ENCODE data around the gene PLA2G2A. TPM values are rescaled to one million over a fixed set of nuclear protein-coding genes. Genes with fewer than 3 reads are reported as not detected.

PLA2G2A gene
- total and polyA plus RNA-seq, 9 of the 15 experiments (the other 6 are each of a cell fraction or from before 2014, with no cell fraction given), result not detected

DNA sequence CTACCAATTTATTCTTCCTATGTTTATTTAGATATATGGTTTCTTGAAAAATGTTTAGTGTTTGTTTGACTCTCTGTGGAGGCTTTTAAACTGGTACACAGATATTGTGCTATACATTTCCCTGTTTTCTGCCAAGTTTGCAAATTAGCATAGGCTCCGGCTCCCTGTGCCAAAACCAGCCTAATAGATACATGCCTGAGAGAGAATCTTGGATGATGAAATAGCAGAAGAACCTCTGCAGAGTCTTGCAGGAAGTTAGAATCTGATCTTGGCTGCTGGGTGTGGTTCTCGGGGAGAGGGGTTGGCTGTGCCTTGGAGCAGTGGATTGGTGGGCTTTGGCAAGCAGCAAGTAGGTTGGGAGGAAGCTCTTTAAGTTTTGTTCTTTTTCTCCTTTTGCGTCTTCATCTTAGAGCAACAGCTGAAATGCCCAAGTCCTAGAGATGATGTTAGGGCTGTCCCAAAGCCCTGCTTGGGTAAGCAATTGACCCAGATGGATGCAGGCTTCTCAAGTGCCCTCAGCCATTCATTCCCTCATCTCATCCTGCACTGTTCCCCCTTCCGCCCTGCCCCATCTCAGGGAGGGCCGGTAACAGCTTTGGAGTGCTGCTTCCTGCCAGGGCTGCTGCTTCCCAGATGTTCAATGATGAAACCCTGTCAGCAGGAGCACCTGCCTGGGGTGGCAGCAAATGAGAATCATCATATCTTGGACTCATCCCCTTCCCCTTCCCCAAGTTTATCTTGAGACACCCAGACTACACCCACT is 9.3 kb downstream of the PLA2G2A start:
- Histone ChIP-seq H3K27ac (ENCODE audit: extremely low read depth, low read depth, low read length) (no peak overlapping the region), H3K36me3 (ENCODE audit: control insufficient read depth, insufficient read depth, low read length) (no peaks in the 10 kb centered on the region), H3K9me1 (ENCODE audit: control insufficient read depth, insufficient read depth, low read length) (no peaks in the 10 kb centered on the region), H3K79me2 (ENCODE audit: control insufficient read depth, insufficient read depth, low read length) (no peaks in the 10 kb centered on the region), H3K27me3 (ENCODE audit: control insufficient read depth in 2 of 2, insufficient read depth in 2 of 2, low read length in 2 of 2) (peaks cover 0 to 19% of the 10 kb centered on the region in 2 experiments; a peak in 3 of 5 replicates), H3K4me1 (replicated peaks in 1 of 2; ENCODE audit: control insufficient read depth in 2 of 2, insufficient read depth in 2 of 2, low read length in 2 of 2) (no peaks in the 10 kb centered on the region), H3K4me3 (no peak overlapping the region), H3K9me3 (replicated peaks; ENCODE audit: control insufficient read depth, insufficient read depth, low read depth, low read length) (no peaks in the 10 kb centered on the region), H2AFZ (ENCODE audit: low read depth, low read length) (no peak overlapping the region), H3K9ac (ENCODE audit: insufficient read depth in 1 of 2, low read depth in 2 of 2, low read length in 2 of 2) (no peak overlapping the region), H3K4me2 (ENCODE audit: insufficient read depth, low read length) (no peak overlapping the region), H4K20me1 (replicated peaks; ENCODE audit: control insufficient read depth, insufficient read depth, low read length) (no peaks in the 10 kb centered on the region)
- WGBS (ENCODE audit: insufficient coverage, low coverage, missing lambda C conversion rate), result 0% methylated on average over 5 of the region's 5 CpGs
- POLR2A ChIA-PET, result interaction anchor here (0.6 to 1.0 kb wide), 3 partner anchors 13 to 250 kb away, joined by 3 to 4 read pairs (median 3); no protein-coding TSS in a partner anchor
- CTCF ChIA-PET (ENCODE audit: low intra/inter-chr PET ratio), result no interaction called here
- BruUV-seq (replicated peaks), result no TSS peak
- in situ Hi-C loops (cut with MboI) (no loop called here), intact Hi-C loops (cut with micrococcal nuclease) (no loop called here)
- DNase-seq (ENCODE audit: extremely low read depth in 1 of 4, low spot score in 3 of 4), result no peak
- peak; percentile 69 for ATAC-seq
- no peak for FAIRE-seq
- TF ChIP-seq DACH1 (IDR thresholded peaks at IDR 0.05; ENCODE audit: partially characterized antibody) (no peak), CEBPB (tag; IDR thresholded peaks at IDR 0.05) (peak; percentile 9; the same call in 1 of the 2 replicates), ZNF589 (CRISPR knock-in tag; IDR thresholded peaks at IDR 0.05; ENCODE audit: low read depth) (0 out of 2 replicates have a peak, but pooled peaks have one; percentile 19), ZBTB11 (CRISPR knock-in tag; IDR thresholded peaks at IDR 0.05) (no peak), ZNF316 (IDR thresholded peaks at IDR 0.05) (peak; percentile 28; the same call in 1 of the 2 replicates), CREM (IDR thresholded peaks at IDR 0.05; ENCODE audit: low read depth) (no peak), TAL1 (IDR thresholded peaks at IDR 0.05) (no peak), MAFG (tag; conservative IDR thresholded peaks at IDR 0.05) (0 out of 2 replicates have a peak, but pooled peaks have one; percentile 39), ATF3 (IDR thresholded peaks at IDR 0.05) (peak; percentile 61; the same call in 1 of the 2 replicates), ATF3 (CRISPR knock-in tag; conservative IDR thresholded peaks at IDR 0.05) (no peak), POLR3A (IDR thresholded peaks at IDR 0.05; ENCODE audit: borderline replicate concordance, extremely low read depth, insufficient read depth, insufficient read length) (no peak), ZC3H11A (IDR thresholded peaks at IDR 0.05; ENCODE audit: low read depth, low read length) (no peak), CTBP1 (IDR thresholded peaks at IDR 0.05; ENCODE audit: borderline replicate concordance) (0 out of 2 replicates have a peak, but pooled peaks have one; percentile 18), KLF13 (tag; IDR thresholded peaks at IDR 0.05; ENCODE audit: borderline replicate concordance, low read depth) (no peak), CAMTA2 (CRISPR knock-in tag; conservative IDR thresholded peaks at IDR 0.05) (no peak), SMARCC2 (IDR thresholded peaks at IDR 0.05; ENCODE audit: low read depth) (no peak)
- TF ChIP-seq, protein P1, sequence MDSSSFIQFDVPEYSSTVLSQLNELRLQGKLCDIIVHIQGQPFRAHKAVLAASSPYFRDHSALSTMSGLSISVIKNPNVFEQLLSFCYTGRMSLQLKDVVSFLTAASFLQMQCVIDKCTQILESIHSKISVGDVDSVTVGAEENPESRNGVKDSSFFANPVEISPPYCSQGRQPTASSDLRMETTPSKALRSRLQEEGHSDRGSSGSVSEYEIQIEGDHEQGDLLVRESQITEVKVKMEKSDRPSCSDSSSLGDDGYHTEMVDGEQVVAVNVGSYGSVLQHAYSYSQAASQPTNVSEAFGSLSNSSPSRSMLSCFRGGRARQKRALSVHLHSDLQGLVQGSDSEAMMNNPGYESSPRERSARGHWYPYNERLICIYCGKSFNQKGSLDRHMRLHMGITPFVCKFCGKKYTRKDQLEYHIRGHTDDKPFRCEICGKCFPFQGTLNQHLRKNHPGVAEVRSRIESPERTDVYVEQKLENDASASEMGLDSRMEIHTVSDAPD (CRISPR knock-in tag; IDR thresholded peaks at IDR 0.05), result no peak
